GM19023 (cell line): ENCODE measurements around the gene DEGS2.

Experiments used
- ATAC-seq: cut with Tn5 transposase; IDR thresholded peaks from one replicate; pipeline ENCODE4 v1.9.1; 2021; ENCODE audit warnings: mild to moderate bottlenecking, moderate library complexity; ENCODE audit not compliant: unreplicated experiment

DEGS2 gene

DNA sequence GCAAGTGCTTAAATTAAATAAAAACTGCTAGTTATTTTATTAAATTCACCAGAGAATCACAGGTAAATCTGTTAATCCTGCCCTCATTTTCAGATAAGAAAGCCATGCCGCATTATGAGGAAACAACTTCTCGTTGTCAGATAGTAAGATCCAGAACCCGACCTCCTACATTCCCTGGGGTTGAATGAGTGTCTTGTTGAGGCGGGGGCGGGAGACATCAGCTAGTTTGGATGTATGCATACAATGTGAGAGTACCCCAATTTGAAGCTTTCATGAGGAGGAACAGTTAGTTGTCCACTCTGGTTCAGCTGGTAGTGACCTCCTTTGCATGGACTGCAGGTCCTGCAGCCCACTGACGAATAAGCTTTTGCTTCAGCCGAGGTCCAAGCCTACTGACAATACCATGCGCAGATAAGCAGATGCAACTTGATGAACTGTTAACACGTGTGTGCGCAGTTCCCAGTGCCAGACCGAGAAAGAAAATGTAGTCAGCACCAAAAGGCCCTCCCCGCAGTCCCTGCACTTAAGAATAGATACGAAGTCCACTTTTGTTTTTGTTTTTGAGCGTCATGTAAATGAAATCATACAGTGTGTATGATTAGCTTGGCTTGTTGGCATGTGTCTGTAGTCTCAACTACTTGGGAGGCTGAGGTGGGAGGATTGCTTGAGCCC is 59.3 kb downstream of the DEGS2 start:
- no peak for ATAC-seq

DNA sequence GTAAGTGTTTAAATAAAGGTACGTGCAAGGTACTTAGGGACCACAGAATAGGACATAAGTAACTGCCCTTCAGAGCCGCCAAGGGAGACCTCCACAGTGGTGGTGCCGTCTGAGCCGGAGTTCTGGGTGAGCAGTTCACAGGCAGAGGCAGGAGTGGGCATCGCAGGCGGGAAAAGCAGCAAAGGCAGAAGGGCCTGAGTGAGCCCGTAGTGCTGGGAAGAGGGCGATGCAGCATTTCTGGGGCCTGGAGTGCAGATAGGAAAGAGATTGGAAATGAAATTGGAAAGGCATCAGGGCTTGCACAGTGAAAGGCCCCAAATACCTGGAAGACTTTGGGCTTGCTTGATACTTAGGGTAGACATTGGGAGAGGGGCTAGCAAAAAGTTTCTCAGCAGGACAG is 61.3 kb downstream of the DEGS2 start:
- no peak for ATAC-seq

DNA sequence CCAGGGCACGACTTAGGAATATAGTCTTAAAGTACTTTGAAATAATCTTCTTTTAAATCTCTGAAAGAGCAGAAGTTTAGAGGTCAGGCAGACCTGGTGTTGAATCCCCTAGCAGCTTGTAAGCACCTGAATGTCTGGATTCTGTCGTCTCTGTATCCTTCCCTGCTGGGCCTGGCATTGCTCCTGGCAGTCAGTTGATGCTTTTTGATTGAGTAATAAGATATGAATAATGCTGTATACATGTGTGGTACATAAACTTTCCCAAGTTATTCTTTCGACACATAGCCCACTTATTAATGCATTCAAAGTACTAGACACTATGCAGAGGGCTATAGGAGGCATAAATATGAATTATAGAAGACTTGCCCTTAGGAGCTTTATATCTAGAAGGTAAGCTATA is 62.8 kb downstream of the DEGS2 start:
- ATAC-seq: no peak
